ENCODE data around the gene GPR132. TPM values are rescaled to one million over a fixed set of nuclear protein-coding genes. Genes with fewer than 3 reads are reported as not detected.

Gene GPR132
- total RNA-seq, 1 experiment from 2014 or later: not detected

- H3K9me3 ChIP-seq (ENCODE audit: insufficient read depth, low read depth): no peaks in the 10 kb centered on the region
- no peak for DNase-seq
- H3K36me3 ChIP-seq (ENCODE audit: low read depth): no peaks in the 10 kb centered on the region
- H4K20me1 ChIP-seq (ENCODE audit: insufficient read depth): no peaks in the 10 kb centered on the region
- CTCF ChIA-PET: no interaction called here
- intact Hi-C loops (cut with micrococcal nuclease; ENCODE audit: unreplicated experiment): no loop called here
- H3F3A ChIP-seq (ENCODE audit: insufficient read depth, low read depth): no peaks in the 10 kb centered on the region
- POLR2A ChIA-PET (ENCODE audit: unreplicated experiment): no interaction called here
- H3K4me1 ChIP-seq (replicated peaks; ENCODE audit: insufficient read depth): no peaks in the 10 kb centered on the region
- H3K79me2 ChIP-seq (ENCODE audit: low read depth): no peaks in the 10 kb centered on the region
- no peak for TF ChIP-seq EZH2 (IDR thresholded peaks at IDR 0.05; ENCODE audit: low read depth)
- no peak for TF ChIP-seq CTCF (conservative IDR thresholded peaks at IDR 0.05)
- no peaks in the 10 kb centered on the region for H3K9me2 ChIP-seq (ENCODE audit: insufficient read depth)
- no peaks in the 10 kb centered on the region for H3K27me3 ChIP-seq (ENCODE audit: insufficient read depth, low read depth)
- no peak overlapping the region for H3K27ac ChIP-seq
- BruUV-seq (replicated peaks): no TSS peak
- no peak overlapping the region for H3K4me2 ChIP-seq
- no peak overlapping the region for H3K4me3 ChIP-seq
- no peak overlapping the region for H2AFZ ChIP-seq
Measured at GRCh38 chr14:105059035-105059924, 6.0 kb downstream of the GPR132 start.

GRCh38 chr14:105058521-105059034, 6.7 kb downstream of the GPR132 start:
- ChIA-PET CTCF (no interaction called here), POLR2A (ENCODE audit: unreplicated experiment) (no interaction called here)
- intact Hi-C loops (cut with micrococcal nuclease; ENCODE audit: unreplicated experiment): no loop called here
- no peak for DNase-seq
- Histone ChIP-seq H3F3A (ENCODE audit: insufficient read depth, low read depth) (no peaks in the 10 kb centered on the region), H3K79me2 (ENCODE audit: low read depth) (no peaks in the 10 kb centered on the region), H3K9me2 (ENCODE audit: insufficient read depth) (no peaks in the 10 kb centered on the region), H3K36me3 (ENCODE audit: low read depth) (no peaks in the 10 kb centered on the region), H3K27ac (no peak overlapping the region), H3K4me3 (no peak overlapping the region), H4K20me1 (ENCODE audit: insufficient read depth) (no peaks in the 10 kb centered on the region), H2AFZ (no peak overlapping the region), H3K9me3 (ENCODE audit: insufficient read depth, low read depth) (no peaks in the 10 kb centered on the region), H3K4me1 (replicated peaks; ENCODE audit: insufficient read depth) (no peaks in the 10 kb centered on the region), H3K27me3 (ENCODE audit: insufficient read depth, low read depth) (no peaks in the 10 kb centered on the region), H3K4me2 (no peak overlapping the region)
- no peak for TF ChIP-seq EZH2 (IDR thresholded peaks at IDR 0.05; ENCODE audit: low read depth)
- TF ChIP-seq CTCF (conservative IDR thresholded peaks at IDR 0.05): no peak
- no TSS peak for BruUV-seq (replicated peaks)

GRCh38 chr14:105056303-105056831, 8.9 kb downstream of the GPR132 start:
- Histone ChIP-seq H4K20me1 (ENCODE audit: insufficient read depth) (no peaks in the 10 kb centered on the region), H3K27me3 (ENCODE audit: insufficient read depth, low read depth) (no peaks in the 10 kb centered on the region), H3K36me3 (ENCODE audit: low read depth) (no peaks in the 10 kb centered on the region), H3K9me3 (ENCODE audit: insufficient read depth, low read depth) (no peaks in the 10 kb centered on the region), H3K79me2 (ENCODE audit: low read depth) (no peaks in the 10 kb centered on the region), H3K4me3 (no peak overlapping the region), H2AFZ (no peak overlapping the region), H3K4me1 (replicated peaks; ENCODE audit: insufficient read depth) (peaks cover 9% of the 10 kb centered on the region), H3K27ac (no peak overlapping the region), H3K9me2 (ENCODE audit: insufficient read depth) (no peaks in the 10 kb centered on the region), H3F3A (ENCODE audit: insufficient read depth, low read depth) (peaks cover 12% of the 10 kb centered on the region; the same call in 1 of the 2 replicates), H3K4me2 (no peak overlapping the region)
- POLR2A ChIA-PET (ENCODE audit: unreplicated experiment): no interaction called here
- no TSS peak for BruUV-seq (replicated peaks)
- CTCF ChIA-PET: no interaction called here
- DNase-seq: no peak
- TF ChIP-seq EZH2 (IDR thresholded peaks at IDR 0.05; ENCODE audit: low read depth): no peak
- no peak for TF ChIP-seq CTCF (conservative IDR thresholded peaks at IDR 0.05)
- intact Hi-C loops (cut with micrococcal nuclease; ENCODE audit: unreplicated experiment): no loop called here

All from PC-9 (cell line).